Measurements from ENCODE around the gene NCBP1. TPM values are rescaled to one million over a fixed set of nuclear protein-coding genes. Genes with fewer than 3 reads are reported as not detected.

NCBP1 gene
- total and polyA plus RNA-seq, 2 of the 4 experiments (the other 2 are of a cell fraction): 17.8 to 46.4 TPM

GRCh38 chr9:97596906-97597305 is 36.7 kb upstream of the NCBP1 start:
- no peak overlapping the region for H4K5ac ChIP-seq (ENCODE audit: low read depth, low read length)

More at GRCh38 chr9:97596906-97597305, 36.7 kb upstream of the NCBP1 start:
- Histone ChIP-seq H2BK15ac (ENCODE audit: low read depth, low read length) (no peak overlapping the region), H3K4me2 (ENCODE audit: low read depth, low read length) (no peak overlapping the region), H3K23ac (ENCODE audit: low read depth, low read length) (no peak overlapping the region), H2AFZ (replicated peaks; ENCODE audit: low read length, poor library complexity) (no peak overlapping the region), H3K14ac (replicated peaks; ENCODE audit: low read depth, low read length) (no peak overlapping the region), H3K18ac (ENCODE audit: low read depth, low read length) (no peak overlapping the region), H3K27me3 (ENCODE audit: control insufficient read depth, insufficient read depth, low read length) (no peaks in the 10 kb centered on the region; the same call in 1 of the 2 replicates), H3K4me1 (ENCODE audit: control insufficient read depth, insufficient read depth, low read length) (no peaks in the 10 kb centered on the region; the same call in 1 of the 2 replicates), H3K4me3 (ENCODE audit: insufficient read depth, low read depth, low read length) (no peak overlapping the region), H3K36me3 (ENCODE audit: control insufficient read depth, insufficient read depth, low read length) (peaks cover 13% of the 10 kb centered on the region), H2AK5ac (ENCODE audit: low read depth, low read length) (no peak overlapping the region), H3K9ac (ENCODE audit: low read depth, low read length) (no peak overlapping the region), H3K4ac (ENCODE audit: low read depth, low read length) (no peak overlapping the region), H4K20me1 (ENCODE audit: insufficient read depth, low read length) (no peaks in the 10 kb centered on the region), H2BK5ac (ENCODE audit: low read depth, low read length, poor library complexity, severe bottlenecking) (no peak overlapping the region), H4K8ac (ENCODE audit: low read depth in 2 of 2, low read length in 2 of 2) (no peak overlapping the region), H2AK9ac (replicated peaks; ENCODE audit: low read depth, low read length, poor library complexity) (no peak overlapping the region), H4K91ac (ENCODE audit: insufficient read depth, low read depth, low read length) (no peak overlapping the region), H3K27ac (ENCODE audit: insufficient read depth, low read length) (no peak overlapping the region), H2BK120ac (ENCODE audit: low read depth, low read length) (no peak overlapping the region), H3K9me1 (ENCODE audit: insufficient read depth, low read length) (no peaks in the 10 kb centered on the region), H2BK20ac (ENCODE audit: low read depth, low read length) (no peak overlapping the region), H3K9me3 (ENCODE audit: control insufficient read depth, insufficient read depth, low read length) (no peaks in the 10 kb centered on the region), H3K79me1 (ENCODE audit: low read depth in 1 of 2, low read length in 2 of 2) (no peaks in the 10 kb centered on the region), H3K56ac (ENCODE audit: extremely low read depth, insufficient read depth, low read length) (no peak overlapping the region)
- POLR2A ChIA-PET (ENCODE audit: unreplicated experiment): no interaction called here
- intact Hi-C loops (cut with micrococcal nuclease): loop anchor here (5.0 kb wide), 1 partner anchor 740 kb away; no protein-coding TSS in a partner anchor
- in situ Hi-C loops (cut with MboI; ENCODE audit: low sequenced_read_pairs): no loop called here
- BruUV-seq (replicated peaks): no TSS peak
- DNase-seq: no peak
- no CpG with 5 or more reads among the region's 4 CpGs for WGBS, 2 experiments (ENCODE audit: extremely low coverage in 2 of 2, insufficient read length in 1 of 2)
- dilution Hi-C loops (cut with HindIII; ENCODE audit: low sequenced_read_pairs, unreplicated experiment): no loop called here
- ATAC-seq (ENCODE audit: low read depth): no peak
- TF ChIP-seq FOS (IDR thresholded peaks at IDR 0.05; ENCODE audit: low read depth, low read length): no peak
- TF ChIP-seq RAD21 (IDR thresholded peaks at IDR 0.05; ENCODE audit: low read length): no peak
- no peak for TF ChIP-seq MAFK (IDR thresholded peaks at IDR 0.05; ENCODE audit: low read depth, low read length)
- TF ChIP-seq MXI1 (IDR thresholded peaks at IDR 0.05; ENCODE audit: borderline replicate concordance, low read depth, low read length): no peak
- no peak for TF ChIP-seq USF2 (IDR thresholded peaks at IDR 0.05; ENCODE audit: low read depth, low read length)
- TF ChIP-seq RFX5 (IDR thresholded peaks at IDR 0.05; ENCODE audit: low read depth, low read length): no peak
- TF ChIP-seq CEBPB (IDR thresholded peaks at IDR 0.05; ENCODE audit: low read depth, low read length): no peak
- no peak for TF ChIP-seq BHLHE40 (IDR thresholded peaks at IDR 0.05; ENCODE audit: low read depth, low read length)
- no peak for TF ChIP-seq CTCF (conservative IDR thresholded peaks at IDR 0.05; ENCODE audit: low read depth, low read length)
- no peak for TF ChIP-seq POLR2A (IDR thresholded peaks at IDR 0.05; ENCODE audit: low read depth, low read length)
- TF ChIP-seq ELK1 (IDR thresholded peaks at IDR 0.05; ENCODE audit: borderline replicate concordance, low read depth, low read length): no peak
- CTCF ChIA-PET: interaction anchor here (0.6 to 6.6 kb wide), 2 partner anchors 124 to 128 kb away, joined by 3 to 119 read pairs; no protein-coding TSS in a partner anchor
